GM23338 (cell line): ENCODE data around the gene CAPZB. TPM values are rescaled to one million over a fixed set of nuclear protein-coding genes. Genes with fewer than 3 reads are reported as not detected.

ENCODE experiments used
- ATAC-seq: fragments of 200-7000 bp; cut with Tn5 transposase; 3 replicates; pipeline ENCODE4 v1.9.1; 2020
- DNase-seq: peaks from one replicate; pipeline ENCODE4 v3.0.0-alpha.2; 2015; ENCODE audit warnings: low spot score
- H2AFZ ChIP-seq: fragments of 200-600 bp; sonication (generic); 2 replicates; pipeline ENCODE4 v1.8.0; 2016; ENCODE audit warnings: antibody characterized with exemption, mild to moderate bottlenecking, moderate library complexity
- H3F3A ChIP-seq: fragments of 200-600 bp; sonication (generic); replicated peaks from 2 replicates; pipeline ENCODE4 v1.8.0; 2017; ENCODE audit warnings: antibody characterized with exemption, mixed run types, low read depth
- H3K27ac ChIP-seq: fragments of 200-600 bp; sonication (generic); 2 replicates; pipeline ENCODE4 v1.6.1; 2016; ENCODE audit warnings: low read depth
- H3K27me3 ChIP-seq: fragments of 200-600 bp; sonication (generic); 2 replicates; pipeline ENCODE4 v1.8.0; 2016; ENCODE audit warnings: mild to moderate bottlenecking, mixed run types, moderate library complexity; ENCODE audit not compliant: insufficient read depth
- H3K36me3 ChIP-seq: fragments of 200-600 bp; sonication (generic); 2 replicates; pipeline ENCODE4 v1.8.0; 2016; ENCODE audit warnings: mild to moderate bottlenecking; ENCODE audit not compliant: insufficient read depth
- H3K4me1 ChIP-seq: fragments of 200-600 bp; sonication (generic); 2 replicates; pipeline ENCODE4 v1.8.0; 2016; ENCODE audit warnings: mild to moderate bottlenecking, moderate library complexity; ENCODE audit not compliant: insufficient read depth
- H3K4me2 ChIP-seq: fragments of 200-600 bp; sonication (generic); 2 replicates; pipeline ENCODE4 v1.7.1; 2017; ENCODE audit warnings: mixed run types
- H3K4me3 ChIP-seq: fragments of 200-600 bp; sonication (generic); 2 replicates; pipeline ENCODE4 v1.6.1; 2016; ENCODE audit warnings: mixed run types
- H3K79me2 ChIP-seq: fragments of 200-600 bp; sonication (generic); replicated peaks from 2 replicates; pipeline ENCODE4 v1.8.0; 2017; ENCODE audit warnings: mild to moderate bottlenecking; ENCODE audit not compliant: insufficient read depth
- H3K9me2 ChIP-seq: fragments of 200-600 bp; sonication (generic); 2 replicates; pipeline ENCODE4 v1.8.0; 2017; ENCODE audit not compliant: insufficient read depth
- H4K20me1 ChIP-seq: fragments of 200-600 bp; sonication (generic); replicated peaks from 2 replicates; pipeline ENCODE4 v1.8.0; 2017; ENCODE audit warnings: mild to moderate bottlenecking; ENCODE audit not compliant: insufficient read depth
- H3K27ac Mint-ChIP-seq: 2 replicates; pipeline ENCODE4 v1.8.0; 2020; ENCODE audit warnings: inconsistent platforms, mild to moderate bottlenecking, moderate library complexity, mixed read lengths
- H3K27me3 Mint-ChIP-seq: 3 replicates; pipeline ENCODE4 v1.8.0; 2022; ENCODE audit warnings: low read depth, mild to moderate bottlenecking, moderate library complexity, mixed read lengths, inconsistent platforms; ENCODE audit not compliant: insufficient read depth, poor library complexity
- H3K36me3 Mint-ChIP-seq: 3 replicates; pipeline ENCODE4 v1.8.0; 2021; ENCODE audit warnings: low read depth, mild to moderate bottlenecking, inconsistent platforms, moderate library complexity, mixed read lengths
- H3K4me1 Mint-ChIP-seq: 3 replicates; pipeline ENCODE4 v1.8.0; 2020; ENCODE audit warnings: mild to moderate bottlenecking, inconsistent platforms, mixed read lengths
- H3K4me3 Mint-ChIP-seq: 3 replicates; pipeline ENCODE4 v1.8.0; 2021; ENCODE audit warnings: moderate library complexity, mild to moderate bottlenecking, inconsistent platforms, mixed read lengths
- H3K9me3 Mint-ChIP-seq: 3 replicates; pipeline ENCODE4 v1.8.0; 2020; ENCODE audit warnings: moderate library complexity, mild to moderate bottlenecking, inconsistent platforms, mixed read lengths
- CREB1 ChIP-seq: fragments of 250-450 bp; sonication (Bioruptor Pico); IDR thresholded peaks from 2 replicates; pipeline ENCODE4 v1.5.0; 2020; ENCODE audit warnings: low read depth, mild to moderate bottlenecking, moderate library complexity
- CTCF ChIP-seq, 2 experiments: fragments of 200-600 bp in 1 of 2; sonication (generic) in 1 of 2; conservative IDR thresholded peaks; 2 replicates each; pipeline versions ENCODE4 v1.5.1 to v1.6.1; 2016 to 2017; ENCODE audit warnings: antibody characterized with exemption in 2 of 2, low read depth in 2 of 2, mild to moderate bottlenecking in 2 of 2, moderate library complexity in 1 of 2
- ETS1 ChIP-seq: IDR thresholded peaks from 2 replicates; pipeline ENCODE4 v1.6.1; 2016; ENCODE audit warnings: antibody characterized with exemption
- JUNB ChIP-seq: IDR thresholded peaks from one replicate; pipeline ENCODE4 v1.6.1; 2016; ENCODE audit warnings: antibody characterized with exemption; ENCODE audit not compliant: unreplicated experiment
- NANOG ChIP-seq: IDR thresholded peaks from 2 replicates; pipeline ENCODE4 v1.6.1; 2016; ENCODE audit warnings: antibody characterized with exemption, borderline replicate concordance
- POLR2AphosphoS5 ChIP-seq: IDR thresholded peaks from 2 replicates; pipeline ENCODE4 v1.6.1; 2016; ENCODE audit warnings: antibody characterized with exemption, low read depth
- ZNF114 ChIP-seq: fragments of 250-450 bp; sonication (Bioruptor Pico); IDR thresholded peaks from 2 replicates; pipeline ENCODE4 v1.5.0; 2020; ENCODE audit warnings: mild to moderate bottlenecking, moderate library complexity
- ZNF331 ChIP-seq: fragments of 250-450 bp; sonication (Bioruptor Pico); IDR thresholded peaks from 2 replicates; pipeline ENCODE4 v1.5.0; 2020; ENCODE audit warnings: low read depth, mild to moderate bottlenecking, moderate library complexity
- ZNF462 ChIP-seq: fragments of 250-450 bp; sonication (Bioruptor Pico); IDR thresholded peaks from 2 replicates; pipeline ENCODE4 v1.5.0; 2020; ENCODE audit warnings: mild to moderate bottlenecking, moderate library complexity
- polyA plus RNA-seq: library from polyadenylated mRNA; unstranded; fragments of >200 nt; fragmentation: Nextera tagmentation; extraction: Ambion mirVana; gene quantifications from 2 replicates; pipeline ENCODE4 v1.2.1, GENCODE V29; 2016
- total RNA-seq: library from RNA; depleted of rRNA; stranded (reverse); fragments of >200 nt; shearing (Covaris generic); gene quantifications from 2 replicates; pipeline ENCODE4 v1.2.3, GENCODE V29; 2014

Gene CAPZB
- total and polyA plus RNA-seq, 2 experiments from 2014 or later = 195 to 348 TPM

GRCh38 chr1:19461220-19461554 is 24.2 kb downstream of the CAPZB start:
- Mint-ChIP-seq H3K27ac (no peak overlapping the region; the same call in 1 of the 2 replicates), H3K36me3 (peaks cover 10% of the 10 kb centered on the region; the same call in 2 of the 3 replicates), H3K9me3 (no peaks in the 10 kb centered on the region; the same call in 2 of the 3 replicates), H3K4me3 (no peak overlapping the region), H3K4me1 (peaks cover 69% of the 10 kb centered on the region), H3K27me3 (peaks cover 4% of the 10 kb centered on the region)
- DNase-seq (peak; percentile 51), ATAC-seq (peak; percentile 60)
- Histone ChIP-seq H4K20me1 (peaks cover 92% of the 10 kb centered on the region), H3K9me2 (no peaks in the 10 kb centered on the region), H2AFZ (no peak overlapping the region), H3K27me3 (no peaks in the 10 kb centered on the region), H3F3A (no peaks in the 10 kb centered on the region), H3K4me2 (peak overlapping the region; percentile 53), H3K79me2 (peaks cover 98% of the 10 kb centered on the region), H3K36me3 (no peaks in the 10 kb centered on the region), H3K27ac (peak overlapping the region; percentile 23; the same call in 1 of the 2 replicates), H3K4me3 (no peak overlapping the region), H3K4me1 (peaks cover 87% of the 10 kb centered on the region)
- TF ChIP-seq ZNF331 (CRISPR knock-in tag) (no peak), ZNF114 (no peak), POLR2AphosphoS5 (no peak)

GRCh38 chr1:19460535-19461219 is 24.7 kb downstream of the CAPZB start:
- peaks cover 94% of the 10 kb centered on the region for H4K20me1 ChIP-seq
- no peaks in the 10 kb centered on the region for H3F3A ChIP-seq
- no peak for TF ChIP-seq POLR2AphosphoS5
- TF ChIP-seq NANOG = no peak
- TF ChIP-seq CREB1 (CRISPR knock-in tag) = no peak
- TF ChIP-seq CTCF (conservative IDR thresholded peaks at IDR 0.05; ENCODE audit: low read depth in 2 of 2) = no peak
- no peak for TF ChIP-seq JUNB
- TF ChIP-seq ETS1 = no peak
- TF ChIP-seq ZNF462 = no peak
- TF ChIP-seq ZNF114 = no peak
- TF ChIP-seq ZNF331 (CRISPR knock-in tag) = no peak
- peaks cover 10% of the 10 kb centered on the region; the same call in 2 of the 3 replicates for H3K36me3 Mint-ChIP-seq
- H3K27ac Mint-ChIP-seq = no peak overlapping the region
- ATAC-seq (no peak), DNase-seq (no peak)
- H3K36me3 ChIP-seq = no peaks in the 10 kb centered on the region
- no peak overlapping the region for H3K27ac ChIP-seq
- H3K4me1 ChIP-seq = peaks cover 87% of the 10 kb centered on the region
- no peaks in the 10 kb centered on the region for H3K9me2 ChIP-seq
- H3K4me3 Mint-ChIP-seq = no peak overlapping the region
- no peak overlapping the region for H3K4me3 ChIP-seq
- H3K4me2 ChIP-seq = peak overlapping the region; percentile 59; the same call in 1 of the 2 replicates
- H3K27me3 ChIP-seq = no peaks in the 10 kb centered on the region
- H3K27me3 Mint-ChIP-seq = peaks cover 4% of the 10 kb centered on the region
- H3K9me3 Mint-ChIP-seq = no peaks in the 10 kb centered on the region; the same call in 2 of the 3 replicates
- H3K4me1 Mint-ChIP-seq = peaks cover 69% of the 10 kb centered on the region
- peaks cover 98% of the 10 kb centered on the region for H3K79me2 ChIP-seq
- no peak overlapping the region for H2AFZ ChIP-seq
